ENCODE results near the gene SLC45A2.

DNA sequence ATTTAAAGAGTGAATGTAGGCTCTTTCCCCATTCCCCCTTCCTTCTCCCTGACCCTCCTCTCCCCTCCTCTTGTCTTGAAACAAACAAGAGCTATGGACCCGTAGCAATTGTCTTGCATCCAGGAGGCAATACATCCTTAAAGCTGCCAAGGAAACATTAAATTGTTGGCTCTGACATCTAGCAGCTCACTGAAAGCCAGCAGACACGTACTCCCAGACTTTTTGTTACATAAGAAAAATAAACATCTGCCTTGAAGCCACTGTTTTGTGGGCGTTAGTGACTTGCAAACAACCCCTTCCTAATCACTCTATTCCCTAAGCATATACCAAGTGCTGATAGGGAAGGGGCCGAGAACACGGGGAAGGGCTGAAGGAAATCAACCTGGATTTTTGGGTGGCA is 8.6 kb downstream of the SLC45A2 start:
- TF ChIP-seq, protein P1, sequence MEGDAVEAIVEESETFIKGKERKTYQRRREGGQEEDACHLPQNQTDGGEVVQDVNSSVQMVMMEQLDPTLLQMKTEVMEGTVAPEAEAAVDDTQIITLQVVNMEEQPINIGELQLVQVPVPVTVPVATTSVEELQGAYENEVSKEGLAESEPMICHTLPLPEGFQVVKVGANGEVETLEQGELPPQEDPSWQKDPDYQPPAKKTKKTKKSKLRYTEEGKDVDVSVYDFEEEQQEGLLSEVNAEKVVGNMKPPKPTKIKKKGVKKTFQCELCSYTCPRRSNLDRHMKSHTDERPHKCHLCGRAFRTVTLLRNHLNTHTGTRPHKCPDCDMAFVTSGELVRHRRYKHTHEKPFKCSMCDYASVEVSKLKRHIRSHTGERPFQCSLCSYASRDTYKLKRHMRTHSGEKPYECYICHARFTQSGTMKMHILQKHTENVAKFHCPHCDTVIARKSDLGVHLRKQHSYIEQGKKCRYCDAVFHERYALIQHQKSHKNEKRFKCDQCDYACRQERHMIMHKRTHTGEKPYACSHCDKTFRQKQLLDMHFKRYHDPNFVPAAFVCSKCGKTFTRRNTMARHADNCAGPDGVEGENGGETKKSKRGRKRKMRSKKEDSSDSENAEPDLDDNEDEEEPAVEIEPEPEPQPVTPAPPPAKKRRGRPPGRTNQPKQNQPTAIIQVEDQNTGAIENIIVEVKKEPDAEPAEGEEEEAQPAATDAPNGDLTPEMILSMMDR (conservative IDR thresholded peaks at IDR 0.05; ENCODE audit: low read depth, low read length): no peak
- TF ChIP-seq EZH2 (IDR thresholded peaks at IDR 0.05; ENCODE audit: borderline replicate concordance, low read depth, low read length, poor library complexity, severe bottlenecking): no peak

All from A673 (cell line).